GM19043 (cell line): ENCODE data around the gene MISP.

Source experiments
- ATAC-seq: cut with Tn5 transposase; IDR thresholded peaks from one replicate; pipeline ENCODE4 v1.9.1; 2021; ENCODE audit warnings: low read depth; ENCODE audit not compliant: unreplicated experiment

The MISP gene

DNA sequence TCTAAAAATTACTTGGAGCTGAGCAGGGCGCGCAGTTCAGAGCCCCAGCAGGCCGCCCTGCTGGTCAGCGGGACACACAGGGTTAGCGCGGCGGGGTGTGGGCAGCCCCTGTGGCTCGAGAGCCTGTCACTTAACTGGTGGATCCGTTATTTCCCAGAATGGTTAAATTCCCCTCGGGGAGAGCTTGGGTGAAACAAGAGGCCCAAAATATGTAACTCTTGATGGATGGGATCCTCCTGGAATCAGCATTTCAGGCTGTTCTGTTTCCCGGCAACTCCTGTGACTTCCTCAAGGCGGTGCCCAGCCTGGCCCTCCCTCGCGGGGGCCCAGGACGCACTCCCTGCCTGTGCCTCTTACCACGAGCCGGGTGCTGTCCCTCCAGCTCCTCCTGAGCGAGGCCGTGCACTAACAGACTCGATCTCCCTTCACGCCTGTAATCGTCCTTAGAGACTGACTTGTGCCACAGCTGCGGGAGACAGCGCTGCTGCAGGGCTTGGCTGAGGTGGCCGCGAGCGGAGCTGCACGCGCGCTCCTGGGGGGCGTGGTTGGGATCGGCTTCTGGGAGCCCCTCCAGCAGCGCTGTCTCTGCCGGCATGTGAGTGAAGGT lies 56.0 kb downstream of the MISP start:
- no peak for ATAC-seq

DNA sequence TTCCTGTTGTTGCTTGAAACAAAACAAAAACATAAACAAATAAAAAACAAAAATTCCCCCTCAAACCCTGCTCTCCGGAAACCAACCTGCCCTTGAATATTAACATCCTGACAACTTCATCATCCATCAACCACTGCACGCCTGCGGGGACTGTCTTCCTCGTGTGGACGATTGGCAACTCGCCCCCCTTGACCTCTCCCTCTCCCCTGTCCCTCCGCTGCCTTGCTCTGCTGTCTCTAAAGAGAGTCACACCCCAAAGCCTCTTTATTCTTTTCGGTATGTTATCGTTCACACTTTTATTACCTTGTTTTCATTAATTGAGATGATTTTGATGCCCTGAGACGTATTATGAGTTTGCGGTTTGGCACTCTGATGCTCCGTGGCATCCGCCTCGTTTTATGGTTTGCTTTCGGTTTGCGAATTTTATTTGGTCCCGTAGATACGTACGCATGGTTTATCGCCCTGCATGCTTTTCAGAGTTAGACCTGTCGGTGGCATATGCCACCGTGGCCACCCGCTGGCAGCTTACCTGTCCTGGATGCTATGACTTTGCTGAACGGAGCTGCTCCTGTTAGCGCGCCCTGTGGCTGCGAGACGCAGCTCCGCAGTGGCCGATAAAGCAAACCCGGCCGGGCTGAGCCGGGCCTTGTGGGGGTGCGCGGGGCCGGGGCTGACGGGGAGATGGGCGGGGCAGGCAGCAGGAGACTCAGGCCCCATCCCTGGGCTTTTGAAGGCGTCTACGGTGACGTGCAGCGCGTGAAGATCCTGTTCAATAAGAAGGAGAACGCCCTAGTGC lies 56.9 kb downstream of the MISP start:
- ATAC-seq: no peak

DNA sequence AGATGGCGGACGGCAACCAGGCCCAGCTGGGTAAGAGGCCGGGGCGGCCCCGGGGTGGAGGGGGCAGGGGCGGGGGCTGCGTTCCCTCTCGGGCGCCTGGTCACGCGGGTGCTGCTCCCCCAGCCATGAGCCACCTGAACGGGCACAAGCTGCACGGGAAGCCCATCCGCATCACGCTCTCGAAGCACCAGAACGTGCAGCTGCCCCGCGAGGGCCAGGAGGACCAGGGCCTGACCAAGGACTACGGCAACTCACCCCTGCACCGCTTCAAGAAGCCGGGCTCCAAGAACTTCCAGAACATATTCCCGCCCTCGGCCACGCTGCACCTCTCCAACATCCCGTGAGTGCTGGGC lies 57.5 kb downstream of the MISP start:
- ATAC-seq: no peak

DNA sequence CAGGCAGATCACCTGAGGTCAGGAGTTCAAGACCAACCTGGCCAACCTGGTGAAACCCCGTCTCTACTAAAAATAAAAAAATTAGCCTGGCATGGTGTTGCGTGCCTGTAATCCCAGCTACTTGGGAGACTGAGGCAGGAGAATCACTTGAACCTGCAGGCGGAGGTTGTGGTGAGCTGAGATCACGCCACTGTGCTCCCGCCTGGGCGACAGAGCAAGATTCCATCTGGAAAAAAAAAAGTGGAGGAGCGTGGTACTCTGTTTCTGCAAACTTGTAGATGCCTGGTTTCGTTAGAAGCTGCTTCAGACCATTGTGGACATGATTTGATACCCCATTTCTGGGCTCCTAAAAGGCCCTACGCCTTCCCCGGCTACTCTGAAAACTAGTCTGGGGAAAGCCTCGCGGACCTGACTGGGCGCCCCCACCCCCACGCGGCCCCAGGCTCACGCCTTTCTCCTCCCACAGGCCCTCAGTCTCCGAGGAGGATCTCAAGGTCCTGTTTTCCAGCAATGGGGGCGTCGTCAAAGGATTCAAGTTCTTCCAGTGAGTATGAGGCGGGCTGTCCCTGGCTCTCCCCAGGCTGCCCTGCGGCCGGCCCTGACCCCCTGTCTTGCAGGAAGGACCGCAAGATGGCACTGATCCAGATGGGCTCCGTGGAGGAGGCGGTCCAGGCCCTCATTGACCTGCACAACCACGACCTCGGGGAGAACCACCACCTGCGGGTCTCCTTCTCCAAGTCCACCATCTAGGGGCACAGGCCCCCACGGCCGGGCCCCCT lies 59.4 kb downstream of the MISP start:
- ATAC-seq: no peak

DNA sequence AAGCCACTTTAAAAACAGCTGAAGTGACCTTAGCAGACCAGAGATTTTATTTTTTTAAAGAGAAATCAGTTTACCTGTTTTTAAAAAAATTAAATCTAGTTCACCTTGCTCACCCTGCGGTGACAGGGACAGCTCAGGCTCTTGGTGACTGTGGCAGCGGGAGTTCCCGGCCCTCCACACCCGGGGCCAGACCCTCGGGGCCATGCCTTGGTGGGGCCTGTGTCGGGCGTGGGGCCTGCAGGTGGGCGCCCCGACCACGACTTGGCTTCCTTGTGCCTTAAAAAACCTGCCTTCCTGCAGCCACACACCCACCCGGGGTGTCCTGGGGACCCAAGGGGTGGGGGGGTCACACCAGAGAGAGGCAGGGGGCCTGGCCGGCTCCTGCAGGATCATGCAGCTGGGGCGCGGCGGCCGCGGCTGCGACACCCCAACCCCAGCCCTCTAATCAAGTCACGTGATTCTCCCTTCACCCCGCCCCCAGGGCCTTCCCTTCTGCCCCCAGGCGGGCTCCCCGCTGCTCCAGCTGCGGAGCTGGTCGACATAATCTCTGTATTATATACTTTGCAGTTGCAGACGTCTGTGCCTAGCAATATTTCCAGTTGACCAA lies 60.1 kb downstream of the MISP start:
- ATAC-seq: no peak

DNA sequence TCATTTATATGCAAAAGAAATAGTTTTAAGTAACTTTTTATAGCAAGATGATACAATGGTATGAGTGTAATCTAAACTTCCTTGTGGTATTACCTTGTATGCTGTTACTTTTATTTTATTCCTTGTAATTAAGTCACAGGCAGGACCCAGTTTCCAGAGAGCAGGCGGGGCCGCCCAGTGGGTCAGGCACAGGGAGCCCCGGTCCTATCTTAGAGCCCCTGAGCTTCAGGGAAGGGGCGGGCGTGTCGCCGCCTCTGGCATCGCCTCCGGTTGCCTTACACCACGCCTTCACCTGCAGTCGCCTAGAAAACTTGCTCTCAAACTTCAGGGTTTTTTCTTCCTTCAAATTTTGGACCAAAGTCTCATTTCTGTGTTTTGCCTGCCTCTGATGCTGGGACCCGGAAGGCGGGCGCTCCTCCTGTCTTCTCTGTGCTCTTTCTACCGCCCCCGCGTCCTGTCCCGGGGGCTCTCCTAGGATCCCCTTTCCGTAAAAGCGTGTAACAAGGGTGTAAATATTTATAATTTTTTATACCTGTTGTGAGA lies 60.7 kb downstream of the MISP start:
- ATAC-seq: no peak

DNA sequence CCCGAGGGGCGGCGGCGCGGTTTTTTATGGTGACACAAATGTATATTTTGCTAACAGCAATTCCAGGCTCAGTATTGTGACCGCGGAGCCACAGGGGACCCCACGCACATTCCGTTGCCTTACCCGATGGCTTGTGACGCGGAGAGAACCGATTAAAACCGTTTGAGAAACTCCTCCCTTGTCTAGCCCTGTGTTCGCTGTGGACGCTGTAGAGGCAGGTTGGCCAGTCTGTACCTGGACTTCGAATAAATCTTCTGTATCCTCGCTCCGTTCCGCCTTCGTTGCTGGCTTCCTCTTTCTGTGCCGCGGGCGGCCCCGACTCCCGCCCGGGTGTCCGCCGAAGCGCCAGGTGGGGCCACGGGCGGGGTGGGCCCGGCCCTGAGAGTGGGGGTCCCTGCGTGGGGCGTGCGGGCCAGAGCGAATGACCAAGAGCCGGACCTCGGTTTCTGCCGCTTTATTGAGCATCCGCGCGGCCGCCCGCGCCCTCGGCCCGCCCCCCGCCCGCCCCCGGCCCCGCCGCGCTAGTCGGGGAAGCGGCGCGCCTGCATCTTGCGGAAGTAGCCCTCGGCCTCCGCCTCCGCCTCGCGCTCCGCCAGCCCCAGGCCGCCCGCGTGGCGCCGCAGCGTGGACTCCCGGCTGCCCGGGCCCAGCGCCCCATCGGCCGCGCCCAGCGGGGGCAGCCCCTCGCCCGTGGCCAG lies 61.3 kb downstream of the MISP start:
- no peak for ATAC-seq

DNA sequence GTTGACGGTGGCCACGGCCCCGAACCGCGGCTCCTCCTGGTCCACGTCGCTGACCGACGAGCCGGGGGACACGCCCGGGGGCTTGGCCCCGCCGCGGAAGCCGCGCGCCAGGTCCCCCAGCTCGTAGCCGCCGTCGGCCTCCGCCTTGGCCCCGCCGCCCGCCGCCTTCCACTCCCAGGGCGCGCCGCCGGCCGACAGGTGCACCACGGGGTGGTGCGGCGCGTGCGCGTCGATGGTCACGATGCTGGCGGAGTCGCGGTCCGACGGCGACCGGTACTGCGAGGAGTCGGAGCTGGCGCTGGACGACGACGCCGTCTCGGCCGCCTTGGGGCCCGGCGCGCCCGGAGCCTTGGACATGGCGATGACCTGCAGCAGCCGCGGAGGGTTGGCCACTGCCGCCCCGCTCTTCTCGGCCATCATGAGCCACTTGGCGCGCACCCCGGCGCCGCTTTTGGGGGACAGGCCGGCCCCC lies 61.9 kb downstream of the MISP start:
- ATAC-seq: no peak

DNA sequence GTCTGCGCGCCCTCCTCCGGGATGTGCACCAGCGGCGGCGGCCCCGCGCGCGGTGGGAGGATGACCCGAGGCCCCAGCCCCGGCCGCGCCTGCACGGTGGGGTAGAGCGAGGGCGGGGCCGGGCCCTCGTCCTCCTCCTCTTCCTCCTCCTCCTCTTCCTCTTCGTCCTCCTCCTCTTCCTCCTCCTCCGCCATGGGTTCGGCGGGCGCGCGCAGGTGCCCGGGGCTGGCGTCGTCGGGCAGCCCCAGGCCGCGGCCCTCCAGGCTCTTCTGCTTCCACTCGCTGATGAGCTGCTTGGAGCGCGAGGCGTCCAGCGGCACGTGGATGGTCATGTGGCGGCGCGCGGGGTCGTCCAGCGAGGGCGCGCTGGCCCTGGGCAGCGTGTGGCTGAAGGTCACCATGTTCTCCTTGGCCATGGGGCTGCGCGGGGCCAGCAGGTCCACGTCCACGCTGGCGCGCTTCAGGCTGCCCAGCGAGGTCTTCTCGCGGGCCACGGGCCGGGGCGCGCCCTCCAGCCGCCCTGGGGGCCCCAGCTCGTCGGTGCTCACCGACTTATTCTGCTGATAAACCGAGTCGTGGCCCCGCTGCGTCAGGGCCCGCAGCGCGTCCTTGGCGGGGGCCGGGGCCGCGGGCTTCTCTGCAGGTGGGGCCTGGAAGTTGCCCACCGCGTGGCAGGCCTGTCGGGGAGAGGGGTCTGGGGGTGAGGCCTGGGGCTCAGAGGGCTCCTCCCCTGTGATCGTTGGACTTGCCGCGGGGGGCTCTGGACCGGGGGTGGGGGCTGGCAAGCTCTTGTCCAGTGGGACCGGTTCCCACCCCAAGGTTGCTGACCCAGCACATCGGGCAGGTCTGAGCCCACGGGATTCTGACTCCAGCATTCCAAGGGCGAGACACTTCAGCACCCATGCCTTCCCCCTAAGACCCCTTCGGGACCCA lies 62.6 kb downstream of the MISP start:
- ATAC-seq: no peak
